IMR-90 (cell line): Measurements from ENCODE around the gene SNCG.

Experiments used
- CHD1 ChIP-seq: IDR thresholded peaks from 2 replicates; pipeline ENCODE4 v1.6.1; 2012; ENCODE audit warnings: low read depth, low read length, improper control_type of control experiment
- CTCF ChIP-seq: conservative IDR thresholded peaks from 2 replicates; pipeline ENCODE4 v1.5.1; 2012; ENCODE audit warnings: mild to moderate bottlenecking, low read depth, low read length, improper control_type of control experiment
- FOS ChIP-seq: fragments of 150-350 bp; IDR thresholded peaks from 2 replicates; pipeline ENCODE4 v1.6.1; 2016; ENCODE audit warnings: low read depth, low read length
- MXI1 ChIP-seq: IDR thresholded peaks from 2 replicates; pipeline ENCODE4 v1.6.1; 2012; ENCODE audit warnings: low read depth, mild to moderate bottlenecking, low read length, moderate library complexity, borderline replicate concordance
- RCOR1 ChIP-seq: IDR thresholded peaks from 2 replicates; pipeline ENCODE4 v1.6.1; 2012; ENCODE audit warnings: mild to moderate bottlenecking, low read length, improper control_type of control experiment; ENCODE audit not compliant: insufficient replicate concordance
- RFX5 ChIP-seq: IDR thresholded peaks from 2 replicates; pipeline ENCODE4 v1.8.0; 2012; ENCODE audit warnings: low read depth, mild to moderate bottlenecking, low read length, moderate library complexity
- SMC3 ChIP-seq: fragments of 150-350 bp; IDR thresholded peaks from 2 replicates; pipeline ENCODE4 v1.6.1; 2016; ENCODE audit warnings: low read depth, mild to moderate bottlenecking, antibody characterized with exemption, low read length, moderate library complexity
- TF ChIP-seq, protein P1 (sequence below): fragments of 150-350 bp; IDR thresholded peaks from 2 replicates; pipeline ENCODE4 v1.6.1; 2017; ENCODE audit warnings: mild to moderate bottlenecking, antibody characterized with exemption, low read length, low read depth

GRCh38 chr10:86955501-86956194 lies 2.8 kb upstream of the SNCG start:
- TF ChIP-seq CTCF (no peak), RCOR1 (no peak), CHD1 (no peak), MXI1 (no peak), RFX5 (no peak), SMC3 (no peak), FOS (no peak)
- TF ChIP-seq, protein P1, sequence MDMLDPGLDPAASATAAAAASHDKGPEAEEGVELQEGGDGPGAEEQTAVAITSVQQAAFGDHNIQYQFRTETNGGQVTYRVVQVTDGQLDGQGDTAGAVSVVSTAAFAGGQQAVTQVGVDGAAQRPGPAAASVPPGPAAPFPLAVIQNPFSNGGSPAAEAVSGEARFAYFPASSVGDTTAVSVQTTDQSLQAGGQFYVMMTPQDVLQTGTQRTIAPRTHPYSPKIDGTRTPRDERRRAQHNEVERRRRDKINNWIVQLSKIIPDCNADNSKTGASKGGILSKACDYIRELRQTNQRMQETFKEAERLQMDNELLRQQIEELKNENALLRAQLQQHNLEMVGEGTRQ: no peak
